K562 (cell line): ENCODE data around the gene RXRB. TPM values are rescaled to one million over a fixed set of nuclear protein-coding genes. Genes with fewer than 3 reads are reported as not detected.

Source experiments
- ATAC-seq: fragments of 200-7000 bp; cut with Tn5 transposase; 3 replicates; pipeline ENCODE4 v1.9.1; 2020; ENCODE audit warnings: moderate library complexity
- BruUV-seq: library from RNA; stranded (reverse); fragments of 400-500 nt; replicated peaks from 2 replicates; lab custom pipeline; 2021; lab: Mats Ljungman, UMichigan
- CTCF ChIA-PET: fragments of 300-600 bp; formaldehyde crosslinking; extraction: SDS; loops from one replicate; lab custom pipeline; 2021; ENCODE audit warnings: low intra/inter-chr PET ratio; lab: Yijun Ruan, JAX
- POLR2A ChIA-PET: fragments of 300-600, 350-650 bp; sonication (Branson Sonifier 250); formaldehyde crosslinking; extraction: SDS; loops from one replicate; lab custom pipeline; 2021; ENCODE audit warnings: antibody characterized with exemption, inconsistent platforms; lab: Yijun Ruan, JAX
- DNase-seq, 4 experiments: peaks; one replicate each; pipeline versions ENCODE4 v3.0.0 to v3.0.0-alpha.2; 2011 to 2018; ENCODE audit warnings: low spot score in 3 of 4, mixed read lengths in 3 of 4; ENCODE audit errors: extremely low read depth in 1 of 4
- FAIRE-seq: peaks from 2 replicates; lab custom pipeline; 2011; peaks lifted over from hg19 to GRCh38; lab: Jason Lieb, UNC
- H2AFZ ChIP-seq: 2 replicates; pipeline ENCODE4 v1.6.0; 2011; ENCODE audit warnings: low read depth, low read length, control low read depth, inconsistent platforms
- H3K27ac ChIP-seq: fragments of 200-600 bp; 3 replicates; pipeline ENCODE4 v1.8.0; 2011; ENCODE audit warnings: low read depth, mild to moderate bottlenecking, control low read depth, inconsistent platforms, low read length, moderate library complexity, mixed read lengths; ENCODE audit errors: extremely low read depth
- H3K27me3 ChIP-seq, 2 experiments: fragments of 300-600 bp in 1 of 2; 2 replicates in 1 of 2; 3 replicates in 1 of 2; pipeline versions ENCODE4 v1.6.0 to v1.8.0; 2011; ENCODE audit warnings: inconsistent platforms in 2 of 2, low read length in 2 of 2, mild to moderate bottlenecking in 1 of 2, mixed read lengths in 1 of 2, moderate library complexity in 1 of 2; ENCODE audit not compliant: control insufficient read depth in 2 of 2, insufficient read depth in 2 of 2
- H3K36me3 ChIP-seq: fragments of 300-600 bp; 3 replicates; pipeline ENCODE4 v1.8.0; 2011; ENCODE audit warnings: mild to moderate bottlenecking, low read length, inconsistent platforms; ENCODE audit not compliant: control insufficient read depth, insufficient read depth
- H3K4me1 ChIP-seq, 2 experiments: fragments of 200-600 bp in 1 of 2; replicated peaks in 1 of 2; 2 replicates in 1 of 2; 3 replicates in 1 of 2; pipeline versions ENCODE4 v1.5.1 to v1.8.0; 2011; ENCODE audit warnings: inconsistent platforms in 2 of 2, low read length in 2 of 2, mild to moderate bottlenecking in 1 of 2, mixed read lengths in 1 of 2, moderate library complexity in 1 of 2; ENCODE audit not compliant: control insufficient read depth in 2 of 2, insufficient read depth in 2 of 2
- H3K4me2 ChIP-seq: 2 replicates; pipeline ENCODE4 v1.6.1; 2011; ENCODE audit warnings: low read length, control low read depth, inconsistent platforms, mixed read lengths; ENCODE audit not compliant: insufficient read depth
- H3K4me3 ChIP-seq: fragments of 200-600 bp; sonication (generic), shearing (Covaris generic); 2 replicates; pipeline ENCODE4 v1.5.1; 2016; ENCODE audit warnings: control low read depth, inconsistent platforms
- H3K79me2 ChIP-seq: fragments of 200-600 bp; 3 replicates; pipeline ENCODE4 v1.8.0; 2011; ENCODE audit warnings: low read length, inconsistent platforms; ENCODE audit not compliant: control insufficient read depth, insufficient read depth
- H3K9ac ChIP-seq, 2 experiments: 2 replicates each; pipeline versions ENCODE4 v1.6.0 to v1.6.1; 2011; ENCODE audit warnings: low read depth in 2 of 2, low read length in 2 of 2, control low read depth in 1 of 2, inconsistent platforms in 1 of 2, mild to moderate bottlenecking in 1 of 2, mixed read lengths in 1 of 2; ENCODE audit not compliant: insufficient read depth in 1 of 2
- H3K9me1 ChIP-seq: one replicate; pipeline ENCODE4 v1.6.0; 2011; ENCODE audit warnings: inconsistent platforms, mild to moderate bottlenecking, low read length, moderate library complexity; ENCODE audit not compliant: control insufficient read depth, insufficient read depth
- H3K9me3 ChIP-seq: replicated peaks from 2 replicates; pipeline ENCODE4 v1.5.1; 2011; ENCODE audit warnings: low read depth, low read length, inconsistent platforms; ENCODE audit not compliant: control insufficient read depth, insufficient read depth
- H4K20me1 ChIP-seq: replicated peaks from 2 replicates; pipeline ENCODE4 v1.6.1; 2011; ENCODE audit warnings: low read length, inconsistent platforms, mixed read lengths; ENCODE audit not compliant: control insufficient read depth, insufficient read depth
- ARNT ChIP-seq, 2 experiments: fragments of 450-650 bp; IDR thresholded peaks; 2 replicates each; pipeline ENCODE4 v1.6.1; 2016; ENCODE audit warnings: mild to moderate bottlenecking in 1 of 2
- ESRRA ChIP-seq: fragments of 450-650 bp; IDR thresholded peaks from 2 replicates; pipeline ENCODE4 v1.6.1; 2014; ENCODE audit warnings: low read depth, mild to moderate bottlenecking, moderate library complexity, borderline replicate concordance
- POLR2G ChIP-seq: fragments of 200-400 bp; formaldehyde crosslinking; IDR thresholded peaks from 2 replicates; pipeline ENCODE4 v1.6.1; 2017; ENCODE audit warnings: low read depth, mild to moderate bottlenecking, antibody characterized with exemption, low read length, moderate library complexity
- POLR3G ChIP-seq: IDR thresholded peaks from 2 replicates; pipeline ENCODE4 v1.6.1; 2011; ENCODE audit not compliant: insufficient read length, insufficient replicate concordance; ENCODE audit errors: extremely low read depth
- SMARCA4 ChIP-seq: fragments of 450-650 bp; IDR thresholded peaks from 2 replicates; pipeline ENCODE4 v1.6.1; 2016
- WHSC1 ChIP-seq: IDR thresholded peaks from one replicate; pipeline ENCODE4 v1.6.1; 2012; ENCODE audit warnings: low read length, control low read depth, inconsistent platforms
- ZC3H4 ChIP-seq: sonication (generic); formaldehyde crosslinking; IDR thresholded peaks from 2 replicates; pipeline ENCODE4 v1.9.0; 2021; ENCODE audit warnings: missing genetic modification reagents, borderline replicate concordance
- ZC3H8 ChIP-seq: fragments of 450-650 bp; IDR thresholded peaks from 2 replicates; pipeline ENCODE4 v1.6.1; 2017
- WGBS: fragments of 100-300 bp; shearing (Covaris generic); methylation state at CpG from one replicate; pipeline ENCODE4 v1.1.6; 2016; ENCODE audit warnings: low coverage, mixed read lengths; ENCODE audit not compliant: insufficient coverage; ENCODE audit errors: missing lambda C conversion rate; 5-methylcytosine and 5-hydroxymethylcytosine counted together
- in situ Hi-C: fragments of 300-500 bp; cut with MboI; formaldehyde crosslinking; loops from 4 replicates; pipeline ENCODE4 v1.15.0; 2018; ENCODE audit warnings: inconsistent platforms, mixed read lengths
- intact Hi-C: fragments of 100-400 bp; cut with micrococcal nuclease; formaldehyde crosslinking; loops from 2 replicates; pipeline ENCODE4 v1.14.2; 2022
- polyA plus RNA-seq, 8 experiments: library from polyadenylated mRNA; depleted of rRNA in 4 of 8; stranded (reverse) in 5 of 8; unstranded in 3 of 8; fragments of >200 nt; fragmentation: Nextera tagmentation in 2 of 8; fragmentation: Illumina TruSeq in 1 of 8; extraction: Ambion mirVana in 2 of 8; extraction: Trizol in 1 of 8; gene quantifications; 2 replicates each; pipeline versions ENCODE4 v1.2.1 to v1.2.3, GENCODE V29; 2011 to 2014; ENCODE audit warnings: inconsistent platforms in 1 of 8, missing spikeins in 1 of 8
- total RNA-seq, 7 experiments: library from RNA; depleted of rRNA in 6 of 7; stranded (reverse); fragments of >200 nt in 6 of 7; fragmentation: Illumina TruSeq in 2 of 7; extraction: Trizol in 2 of 7; gene quantifications; 2 replicates each; pipeline versions ENCODE4 v1.2.1 to v1.2.3, GENCODE V29; 2011 to 2021; ENCODE audit warnings: low replicate concordance in 1 of 7

RXRB gene
- total and polyA plus RNA-seq, 9 of the 15 experiments (the other 6 are each of a cell fraction or from before 2014, with no cell fraction given) = 0.76 to 35.5 (median 18.4) TPM

DNA sequence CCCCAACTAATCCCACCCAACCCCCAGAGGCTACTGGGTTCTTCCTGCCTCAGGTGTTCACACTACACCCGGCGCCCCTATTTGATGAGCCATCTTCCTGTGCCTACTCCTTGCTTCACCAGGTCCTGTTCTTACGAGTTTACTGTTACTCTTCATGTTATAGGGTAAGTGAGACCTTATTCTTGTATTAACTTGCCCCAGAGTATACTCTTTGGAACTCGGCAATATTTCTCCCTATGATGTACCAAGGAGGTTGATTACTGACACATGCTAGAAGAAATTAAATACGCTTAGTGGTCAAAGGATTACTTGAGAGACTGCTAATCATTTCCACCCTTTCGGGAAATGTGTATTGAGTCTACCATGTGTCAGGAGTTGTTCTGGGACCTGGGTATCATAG is 16.8 kb upstream of the RXRB start:
- Histone ChIP-seq H3K79me2 (no peaks in the 10 kb centered on the region), H4K20me1 (no peaks in the 10 kb centered on the region), H3K9me3 (no peaks in the 10 kb centered on the region), H2AFZ (no peak overlapping the region), H3K4me3 (no peak overlapping the region), H3K27me3 (peaks cover 5 to 15% of the 10 kb centered on the region in 2 experiments; a peak in 4 of 5 replicates), H3K4me2 (no peak overlapping the region), H3K27ac (no peak overlapping the region), H3K9me1 (no peaks in the 10 kb centered on the region), H3K4me1 (peaks cover 0 to 22% of the 10 kb centered on the region in 2 experiments; a peak in 2 of 5 replicates), H3K36me3 (peaks cover under 1% of the 10 kb centered on the region; the same call in 1 of the 3 replicates), H3K9ac (no peak overlapping the region)
- TF ChIP-seq ZC3H8 (no peak), ARNT (IDR thresholded peaks at IDR 0.05) (no peak), WHSC1 (no peak), POLR3G (no peak), ZC3H4 (CRISPR knock-in tag) (no peak), SMARCA4 (no peak)
- ATAC-seq (no peak), FAIRE-seq (no peak), DNase-seq (peak in 3 of 4 experiments; percentile 3 to 4 (median 4))
- intact Hi-C loops = no loop called here
- in situ Hi-C loops = no loop called here
- POLR2A ChIA-PET = no interaction called here
- 11% methylated on average over 6 of the region's 6 CpGs for WGBS
- CTCF ChIA-PET = interaction anchor here (0.6 kb wide), 1 partner anchor 136 kb away, joined by 3 read pairs; no protein-coding TSS in a partner anchor
- BruUV-seq = no TSS peak

DNA sequence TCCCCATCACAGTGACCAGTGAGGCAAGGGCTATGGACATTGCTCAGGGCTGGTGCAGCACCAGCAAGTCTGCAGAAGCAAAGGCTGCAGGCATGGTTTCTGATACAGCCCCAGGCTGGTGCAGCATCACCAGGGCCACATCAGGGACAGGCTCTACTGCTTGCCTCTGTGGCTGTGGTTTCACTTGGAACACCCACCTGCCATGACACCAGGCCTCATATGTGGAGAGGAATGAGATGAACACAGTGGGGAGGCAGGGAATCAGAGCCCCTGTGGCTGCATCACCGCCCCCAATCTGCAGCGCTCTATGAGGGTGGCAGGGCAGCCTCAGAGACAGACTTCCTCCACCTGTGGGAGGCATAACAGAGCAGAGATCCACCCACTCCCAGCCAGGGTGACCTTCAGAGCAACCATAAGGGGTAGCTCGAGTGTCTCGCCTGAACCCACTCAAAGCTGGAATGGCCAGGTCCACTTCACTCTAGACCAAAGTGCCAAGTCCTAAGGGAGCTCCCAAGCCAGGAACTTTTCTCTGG is 15.7 kb upstream of the RXRB start:
- Histone ChIP-seq H3K9ac (peak overlapping the region in 1 of 2 experiments; percentile 14; a peak in 1 of 4 replicates), H3K4me2 (no peak overlapping the region), H4K20me1 (no peaks in the 10 kb centered on the region), H3K9me1 (no peaks in the 10 kb centered on the region), H3K9me3 (no peaks in the 10 kb centered on the region), H3K27me3 (peaks cover 5 to 11% of the 10 kb centered on the region in 2 experiments; a peak in 3 of 5 replicates), H3K4me3 (no peak overlapping the region), H3K27ac (no peak overlapping the region), H3K4me1 (peaks cover 0 to 28% of the 10 kb centered on the region in 2 experiments; a peak in 2 of 5 replicates), H3K36me3 (peaks cover 10% of the 10 kb centered on the region; the same call in 2 of the 3 replicates), H2AFZ (no peak overlapping the region), H3K79me2 (no peaks in the 10 kb centered on the region)
- TF ChIP-seq ESRRA = no peak
- TF ChIP-seq POLR2G = peak; percentile 25; the same call in 1 of the 2 replicates
- CTCF ChIA-PET = no interaction called here
- no TSS peak for BruUV-seq
- POLR2A ChIA-PET = interaction anchor here (1.1 to 1.3 kb wide), 2 partner anchors 8 to 12 kb away, joined by 4 read pairs; partner anchors contain the start of gene RING1
- FAIRE-seq (no peak), ATAC-seq (no peak), DNase-seq (peak in 1 of 4 experiments; percentile 16)
- WGBS = 35% methylated on average over 4 of the region's 4 CpGs
- intact Hi-C loops = no loop called here
- in situ Hi-C loops = no loop called here
